ENCODE data around the gene MROH7.

GRCh38 chr1:54696262-54696661 is 54.7 kb downstream of the MROH7 start:
- no peak for TF ChIP-seq POLR2AphosphoS5 (IDR thresholded peaks at IDR 0.05)
- no peak for TF ChIP-seq EP300 (IDR thresholded peaks at IDR 0.05)
- no peak for TF ChIP-seq POLR2A (IDR thresholded peaks at IDR 0.05; ENCODE audit: low read depth)
- TF ChIP-seq CTCF (IDR thresholded peaks at IDR 0.05) = no peak

Measured in esophagus muscularis mucosa (tissue), 4 donors.